T-helper 2 cell treated with Interferon-gamma antibody and Interleukin-4, amounts not matched to agents 100 ng/mL and 5 ng/mL, for 36 hours (primary cell): ENCODE measurements around the gene ILF3. TPM values are rescaled to one million over a fixed set of nuclear protein-coding genes. Genes with fewer than 3 reads are reported as not detected.
"Not testable (repeated sequence)": the region's sequence is repeated elsewhere in the genome, so short reads cannot be mapped to it uniquely, and the experiment has no call there.

Experiments
- intact Hi-C: fragments of 100-400 bp; cut with micrococcal nuclease; formaldehyde crosslinking; loops from one replicate; pipeline ENCODE4 v1.15.1; 2023
- total RNA-seq: library from RNA; stranded (reverse); gene quantifications from 2 replicates; pipeline ENCODE4 v1.2.3, GENCODE V29; 2022

ILF3 gene
- total RNA-seq, 1 donor from 2014 or later: 420 TPM

- intact Hi-C loops: no loop called here
These were observed 11.5 kb upstream of the ILF3 start for GRCh38 chr19:10642473-10643171.

- intact Hi-C loops: no loop called here
These were observed 10.8 kb upstream of the ILF3 start for GRCh38 chr19:10643172-10643967.

GRCh38 chr19:10643968-10644259, 10.2 kb upstream of the ILF3 start:
- intact Hi-C loops: loop anchor here (1.0 kb wide), 1 partner anchor 63 kb away; no protein-coding TSS in a partner anchor

GRCh38 chr19:10644260-10645007, 9.7 kb upstream of the ILF3 start:
- intact Hi-C loops: loop anchor here (1.0 kb wide), 1 partner anchor 63 kb away; no protein-coding TSS in a partner anchor

GRCh38 chr19:10646456-10647159, 7.5 kb upstream of the ILF3 start:
- intact Hi-C loops: no loop called here

GRCh38 chr19:10648360-10648759, 5.8 kb upstream of the ILF3 start:
- intact Hi-C loops: no loop called here

- intact Hi-C loops: loop anchor here (5.0 kb wide), 4 partner anchors 105 to 320 kb away; partner anchors contain the start of genes CDC37, KEAP1 and RAVER1
These were observed 2.3 kb upstream of the ILF3 start for GRCh38 chr19:10651851-10652250.

GRCh38 chr19:10653482-10653731, 739 bp upstream of the ILF3 start:
- intact Hi-C loops: loop anchor here (1.0 to 5.0 kb wide), 5 partner anchors 51 to 321 kb away; partner anchors contain the start of genes CDC37, KEAP1 and RAVER1

GRCh38 chr19:10654610-10655456, 687 bp downstream of the ILF3 start:
- intact Hi-C loops: loop anchor here (1.0 to 5.0 kb wide), 8 partner anchors 46 to 323 kb away; partner anchors contain the start of genes CARM1, CDC37, KEAP1 and QTRT1

GRCh38 chr19:10655457-10656312, 1.5 kb downstream of the ILF3 start:
- intact Hi-C loops: no loop called here

- intact Hi-C loops: no loop called here
These were observed 6.2 kb downstream of the ILF3 start for GRCh38 chr19:10660346-10660745.

GRCh38 chr19:10661946-10662345, 7.8 kb downstream of the ILF3 start:
- intact Hi-C loops: no loop called here

GRCh38 chr19:10662384-10663251, 8.5 kb downstream of the ILF3 start:
- intact Hi-C loops: no loop called here

- intact Hi-C loops: not testable (repeated sequence)
These were observed 9.1 kb downstream of the ILF3 start for GRCh38 chr19:10663252-10663563.

- intact Hi-C loops: no loop called here
These were observed 13.7 kb downstream of the ILF3 start for GRCh38 chr19:10667867-10668266.

GRCh38 chr19:10669246-10669645, 15.1 kb downstream of the ILF3 start:
- intact Hi-C loops: no loop called here

- intact Hi-C loops: no loop called here
These were observed 16.0 kb downstream of the ILF3 start for GRCh38 chr19:10670182-10670581.

- intact Hi-C loops: no loop called here
These were observed 17.0 kb downstream of the ILF3 start for GRCh38 chr19:10670876-10671804.
